22Rv1 (cell line): ENCODE data around the gene AK1.

Experiments
- ZFX ChIP-seq: fragments of 450-650 bp; IDR thresholded peaks from 2 replicates; pipeline ENCODE4 v1.6.1; 2017; ENCODE audit warnings: antibody characterized with exemption, borderline replicate concordance
- TF ChIP-seq, protein P1 (sequence below): fragments of 450-650 bp; IDR thresholded peaks from 2 replicates; pipeline ENCODE4 v1.5.1; 2017; ENCODE audit warnings: mild to moderate bottlenecking

DNA sequence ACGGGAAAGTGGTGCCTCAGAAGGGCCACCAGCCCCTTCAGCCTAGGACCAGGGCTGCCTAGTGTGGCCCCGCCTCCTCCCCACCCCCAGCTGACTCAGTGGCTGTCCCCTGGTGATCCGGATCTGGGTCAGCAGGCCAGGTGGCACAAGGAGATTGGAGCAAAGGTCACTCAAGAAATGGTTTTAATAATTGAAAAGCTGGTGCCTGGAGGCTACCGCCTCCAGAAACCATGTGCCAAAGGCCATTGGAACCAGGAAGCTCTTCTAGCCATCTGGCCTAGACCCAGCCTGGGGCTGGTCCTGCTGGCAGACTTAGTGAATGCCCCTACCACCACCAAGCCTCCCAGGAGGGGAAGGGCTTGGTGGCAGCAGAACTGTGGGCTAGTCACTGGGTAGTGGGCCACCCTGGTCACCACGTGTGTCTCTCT is 37.9 kb upstream of the AK1 start:
- TF ChIP-seq, protein P1, sequence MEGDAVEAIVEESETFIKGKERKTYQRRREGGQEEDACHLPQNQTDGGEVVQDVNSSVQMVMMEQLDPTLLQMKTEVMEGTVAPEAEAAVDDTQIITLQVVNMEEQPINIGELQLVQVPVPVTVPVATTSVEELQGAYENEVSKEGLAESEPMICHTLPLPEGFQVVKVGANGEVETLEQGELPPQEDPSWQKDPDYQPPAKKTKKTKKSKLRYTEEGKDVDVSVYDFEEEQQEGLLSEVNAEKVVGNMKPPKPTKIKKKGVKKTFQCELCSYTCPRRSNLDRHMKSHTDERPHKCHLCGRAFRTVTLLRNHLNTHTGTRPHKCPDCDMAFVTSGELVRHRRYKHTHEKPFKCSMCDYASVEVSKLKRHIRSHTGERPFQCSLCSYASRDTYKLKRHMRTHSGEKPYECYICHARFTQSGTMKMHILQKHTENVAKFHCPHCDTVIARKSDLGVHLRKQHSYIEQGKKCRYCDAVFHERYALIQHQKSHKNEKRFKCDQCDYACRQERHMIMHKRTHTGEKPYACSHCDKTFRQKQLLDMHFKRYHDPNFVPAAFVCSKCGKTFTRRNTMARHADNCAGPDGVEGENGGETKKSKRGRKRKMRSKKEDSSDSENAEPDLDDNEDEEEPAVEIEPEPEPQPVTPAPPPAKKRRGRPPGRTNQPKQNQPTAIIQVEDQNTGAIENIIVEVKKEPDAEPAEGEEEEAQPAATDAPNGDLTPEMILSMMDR = no peak
- no peak for TF ChIP-seq ZFX
